OCI-LY3 (cell line): ENCODE data around the gene GAL3ST3.

Experiments
- H2AFZ ChIP-seq: fragments of 200-600, 300-600 bp; shearing (Covaris generic); 2 replicates; pipeline ENCODE4 v1.6.0; 2014; ENCODE audit warnings: antibody characterized with exemption, low read depth, low read length
- H3K27ac ChIP-seq: fragments of 200-600, 300-600 bp; sonication (generic); 2 replicates; pipeline ENCODE4 v1.5.1; 2014; ENCODE audit warnings: mild to moderate bottlenecking, low read length, moderate library complexity, mixed read lengths
- H3K27me3 ChIP-seq: fragments of 200-600, 300-600 bp; sonication (generic); 2 replicates; pipeline ENCODE4 v1.6.1; 2014; ENCODE audit warnings: low read depth, low read length, mixed read lengths
- H3K36me3 ChIP-seq: fragments of 200-600, 300-600 bp; sonication (generic); replicated peaks from 2 replicates; pipeline ENCODE3; 2014; ENCODE audit warnings: low read depth, low read length, mixed read lengths
- H3K4me1 ChIP-seq: fragments of 300-600, 200-600 bp; sonication (generic); 2 replicates; pipeline ENCODE4 v1.6.1; 2014; ENCODE audit warnings: low read length, mixed read lengths
- H3K4me2 ChIP-seq: fragments of 200-600, 300-600 bp; sonication (generic); 2 replicates; pipeline ENCODE4 v1.6.1; 2014; ENCODE audit warnings: low read length, mixed read lengths
- H3K4me3 ChIP-seq: fragments of 300-600, 200-600 bp; sonication (generic); 2 replicates; pipeline ENCODE4 v1.5.1; 2014; ENCODE audit warnings: antibody characterized with exemption, mild to moderate bottlenecking, low read length, moderate library complexity
- H3K79me2 ChIP-seq: fragments of 300-600, 200-600 bp; shearing (Covaris generic); 2 replicates; pipeline ENCODE4 v1.6.1; 2014; ENCODE audit warnings: mild to moderate bottlenecking, low read length, mixed read lengths
- H3K9ac ChIP-seq: fragments of 300-600, 200-600 bp; shearing (Covaris generic); 2 replicates; pipeline ENCODE4 v1.6.0; 2014; ENCODE audit warnings: mild to moderate bottlenecking, low read length, moderate library complexity
- H3K9me3 ChIP-seq: fragments of 200-600, 300-600 bp; shearing (Covaris generic); 2 replicates; pipeline ENCODE4 v1.6.1; 2014; ENCODE audit warnings: low read length, mixed read lengths; ENCODE audit not compliant: insufficient read depth
- H4K20me1 ChIP-seq: fragments of 200-600, 300-600 bp; sonication (generic); 2 replicates; pipeline ENCODE4 v1.6.1; 2016; ENCODE audit warnings: low read length, mixed read lengths; ENCODE audit not compliant: insufficient read depth
- EZH2phosphoT487 ChIP-seq: fragments of 200-600 bp; shearing (Covaris generic); IDR thresholded peaks from 2 replicates; pipeline ENCODE4 v1.6.1; 2018; ENCODE audit warnings: antibody characterized with exemption, mixed run types, low read depth
- TF ChIP-seq, protein P1 (sequence below): fragments of 200-600, 300-600 bp; sonication (generic); IDR thresholded peaks from 2 replicates; pipeline ENCODE4 v1.5.1; 2014; ENCODE audit warnings: antibody characterized with exemption, low read length, low read depth

Gene GAL3ST3

DNA sequence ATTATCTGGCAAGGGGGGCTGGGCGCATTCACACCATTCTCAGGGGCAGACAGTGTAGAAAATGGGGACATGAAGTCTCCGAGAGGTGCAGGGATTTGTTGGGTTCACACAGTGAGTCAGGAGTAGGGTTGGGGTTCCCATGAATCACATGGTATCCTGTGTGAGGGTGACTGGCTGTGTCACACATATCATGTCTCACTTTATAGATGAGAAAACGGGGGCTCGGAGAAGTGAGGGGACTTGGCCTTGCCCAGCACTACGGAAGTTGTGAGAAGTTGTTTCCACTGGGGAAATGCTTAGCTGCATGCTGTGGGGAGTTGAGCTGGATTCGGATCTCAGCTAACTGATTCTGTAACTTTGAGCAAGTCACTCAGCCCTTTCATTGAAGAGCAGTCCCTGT is 4.2 kb downstream of the GAL3ST3 start:
- H2AFZ ChIP-seq, result peak overlapping the region; percentile 69
- H3K9me3 ChIP-seq, result no peaks in the 10 kb centered on the region
- H3K4me3 ChIP-seq, result peak overlapping the region; percentile 64
- H4K20me1 ChIP-seq, result no peaks in the 10 kb centered on the region
- peak overlapping the region; percentile 72 for H3K4me2 ChIP-seq
- H3K27ac ChIP-seq, result no peak overlapping the region
- no peak for TF ChIP-seq EZH2phosphoT487
- TF ChIP-seq, protein P1, sequence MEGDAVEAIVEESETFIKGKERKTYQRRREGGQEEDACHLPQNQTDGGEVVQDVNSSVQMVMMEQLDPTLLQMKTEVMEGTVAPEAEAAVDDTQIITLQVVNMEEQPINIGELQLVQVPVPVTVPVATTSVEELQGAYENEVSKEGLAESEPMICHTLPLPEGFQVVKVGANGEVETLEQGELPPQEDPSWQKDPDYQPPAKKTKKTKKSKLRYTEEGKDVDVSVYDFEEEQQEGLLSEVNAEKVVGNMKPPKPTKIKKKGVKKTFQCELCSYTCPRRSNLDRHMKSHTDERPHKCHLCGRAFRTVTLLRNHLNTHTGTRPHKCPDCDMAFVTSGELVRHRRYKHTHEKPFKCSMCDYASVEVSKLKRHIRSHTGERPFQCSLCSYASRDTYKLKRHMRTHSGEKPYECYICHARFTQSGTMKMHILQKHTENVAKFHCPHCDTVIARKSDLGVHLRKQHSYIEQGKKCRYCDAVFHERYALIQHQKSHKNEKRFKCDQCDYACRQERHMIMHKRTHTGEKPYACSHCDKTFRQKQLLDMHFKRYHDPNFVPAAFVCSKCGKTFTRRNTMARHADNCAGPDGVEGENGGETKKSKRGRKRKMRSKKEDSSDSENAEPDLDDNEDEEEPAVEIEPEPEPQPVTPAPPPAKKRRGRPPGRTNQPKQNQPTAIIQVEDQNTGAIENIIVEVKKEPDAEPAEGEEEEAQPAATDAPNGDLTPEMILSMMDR, result no peak
- H3K9ac ChIP-seq, result no peak overlapping the region
- H3K79me2 ChIP-seq, result no peaks in the 10 kb centered on the region
- no peaks in the 10 kb centered on the region for H3K36me3 ChIP-seq
- H3K4me1 ChIP-seq, result peaks cover 11% of the 10 kb centered on the region; the same call in 1 of the 2 replicates
- no peaks in the 10 kb centered on the region for H3K27me3 ChIP-seq

DNA sequence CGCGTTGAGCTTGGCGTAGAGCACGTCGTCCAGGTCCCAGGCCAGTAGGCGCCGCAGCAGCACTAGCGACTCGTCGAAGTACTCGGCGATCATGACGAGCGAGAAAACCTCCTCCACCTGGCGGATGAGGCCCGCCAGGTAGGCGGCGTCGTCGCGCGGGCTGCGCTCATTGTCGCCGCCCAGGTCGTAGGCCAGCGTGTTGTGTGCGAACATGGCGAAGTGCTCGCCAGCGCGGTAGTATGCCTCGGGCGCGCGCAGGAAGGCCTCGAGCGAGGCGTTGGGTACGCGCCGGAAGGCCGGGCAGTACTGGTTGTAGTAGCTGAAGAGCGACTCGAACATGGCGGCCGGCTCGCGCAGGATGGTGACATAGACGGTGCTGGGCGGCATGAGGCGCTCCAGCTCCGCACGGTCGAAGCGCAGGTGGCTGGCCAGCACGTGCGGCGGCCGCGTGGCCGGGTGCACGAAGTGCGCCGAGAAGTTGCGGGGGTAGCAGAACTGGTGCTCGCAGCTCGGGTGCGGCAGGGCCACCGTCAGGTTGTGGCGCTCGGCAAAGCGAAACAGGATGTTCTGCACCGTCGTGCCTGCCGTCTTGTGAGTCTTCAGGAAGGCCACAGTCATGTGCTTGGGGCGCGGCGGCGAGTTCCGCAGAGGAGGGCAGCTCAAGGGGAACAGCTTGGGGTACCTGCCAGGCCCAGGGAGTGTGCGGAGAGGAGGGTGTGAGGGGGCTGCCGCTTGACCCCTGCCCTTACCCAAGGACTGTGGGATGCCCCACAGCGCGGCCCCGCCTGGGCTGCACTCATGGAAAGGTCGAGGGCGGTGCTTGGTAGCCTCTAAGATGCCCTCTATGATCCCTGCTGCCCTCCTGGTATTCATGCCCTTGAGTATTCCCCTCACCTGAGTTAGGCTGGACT is 5.7 kb downstream of the GAL3ST3 start:
- Histone ChIP-seq H3K9ac (no peak overlapping the region), H3K4me3 (no peak overlapping the region), H3K27ac (no peak overlapping the region), H4K20me1 (no peaks in the 10 kb centered on the region), H3K4me2 (no peak overlapping the region), H3K36me3 (no peaks in the 10 kb centered on the region), H2AFZ (no peak overlapping the region), H3K9me3 (no peaks in the 10 kb centered on the region), H3K4me1 (peaks cover 11% of the 10 kb centered on the region; the same call in 1 of the 2 replicates), H3K79me2 (no peaks in the 10 kb centered on the region), H3K27me3 (no peaks in the 10 kb centered on the region)
- no peak for TF ChIP-seq EZH2phosphoT487
- TF ChIP-seq, protein P1, result no peak

DNA sequence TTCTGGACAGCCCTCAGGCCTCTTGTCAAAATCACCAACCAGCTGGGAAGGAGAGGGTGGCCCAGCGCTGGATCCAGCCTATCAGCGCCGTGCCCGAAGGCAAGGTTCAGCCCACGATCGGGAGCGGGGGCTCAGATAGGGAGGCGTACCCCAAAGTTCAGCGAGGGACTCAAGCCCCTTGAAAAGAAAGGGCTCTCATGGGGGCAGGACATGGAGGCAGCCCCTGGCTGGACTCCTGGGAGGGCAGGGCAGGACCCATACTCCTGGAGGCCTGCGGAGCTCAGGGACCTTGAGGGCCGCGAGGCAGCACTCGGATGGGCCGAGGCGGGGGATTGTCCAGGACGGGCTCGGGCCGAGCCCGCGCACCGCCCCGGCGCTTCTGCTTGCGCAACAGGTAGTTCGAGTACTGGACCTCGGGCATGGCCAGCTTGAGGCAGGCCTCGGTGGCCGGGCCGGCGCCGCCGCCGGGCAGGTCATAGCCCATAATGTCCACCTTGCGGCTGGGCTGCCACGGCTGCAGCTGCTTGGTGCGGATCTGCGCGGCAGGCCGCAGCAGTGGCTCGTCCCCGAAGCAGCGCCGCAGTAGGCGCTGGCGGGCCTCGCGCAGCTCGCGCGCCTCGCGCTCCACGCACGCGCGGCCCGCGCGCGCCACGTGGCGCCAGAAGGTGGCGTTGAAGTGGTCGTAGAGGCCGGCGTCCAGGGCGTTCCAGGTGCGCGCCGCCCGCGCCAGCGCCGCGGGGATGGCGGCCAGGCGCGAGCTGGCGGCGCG is 6.5 kb downstream of the GAL3ST3 start:
- TF ChIP-seq, protein P1, result no peak
- TF ChIP-seq EZH2phosphoT487, result no peak
- Histone ChIP-seq H4K20me1 (no peaks in the 10 kb centered on the region), H3K4me1 (peaks cover 11% of the 10 kb centered on the region; the same call in 1 of the 2 replicates), H3K27me3 (no peaks in the 10 kb centered on the region), H3K4me2 (no peak overlapping the region), H3K4me3 (no peak overlapping the region), H2AFZ (no peak overlapping the region), H3K9me3 (no peaks in the 10 kb centered on the region), H3K79me2 (no peaks in the 10 kb centered on the region), H3K9ac (no peak overlapping the region), H3K27ac (no peak overlapping the region), H3K36me3 (no peaks in the 10 kb centered on the region)

DNA sequence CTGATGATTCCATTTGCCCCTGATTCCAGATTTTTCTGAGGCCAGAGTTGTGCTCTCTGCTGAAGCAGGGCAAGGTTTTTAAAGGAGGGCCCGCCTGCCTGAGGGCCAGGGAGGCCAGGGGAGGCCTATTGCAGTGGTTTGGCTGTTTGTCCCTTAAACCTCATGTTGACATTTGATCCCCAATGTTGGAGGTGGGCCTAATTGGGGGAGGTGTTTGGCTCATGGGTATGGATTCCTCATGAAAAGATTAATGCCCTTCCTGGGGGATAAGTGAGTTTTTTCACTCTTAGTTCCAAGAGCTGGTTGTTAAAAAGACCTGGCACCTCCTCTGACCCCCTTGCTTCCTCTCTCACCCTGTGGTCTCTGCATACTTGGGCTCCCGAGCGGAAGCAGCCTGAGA is 9.2 kb downstream of the GAL3ST3 start:
- peaks cover 3% of the 10 kb centered on the region; the same call in 1 of the 2 replicates for H3K4me1 ChIP-seq
- H3K27me3 ChIP-seq, result no peaks in the 10 kb centered on the region; the same call in 1 of the 2 replicates
- no peak for TF ChIP-seq EZH2phosphoT487
- TF ChIP-seq, protein P1, result no peak
- H3K36me3 ChIP-seq, result no peaks in the 10 kb centered on the region
- H3K79me2 ChIP-seq, result no peaks in the 10 kb centered on the region
- H3K27ac ChIP-seq, result no peak overlapping the region
- no peak overlapping the region for H2AFZ ChIP-seq
- H3K9ac ChIP-seq, result no peak overlapping the region
- H3K4me3 ChIP-seq, result no peak overlapping the region
- no peaks in the 10 kb centered on the region for H4K20me1 ChIP-seq
- no peaks in the 10 kb centered on the region for H3K9me3 ChIP-seq
- H3K4me2 ChIP-seq, result no peak overlapping the region
